CD8-positive, alpha-beta memory T cell (primary cell): Measurements from ENCODE around the gene PTPRE. TPM values are rescaled to one million over a fixed set of nuclear protein-coding genes. Genes with fewer than 3 reads are reported as not detected.

Source experiments
- CTCF ChIA-PET: fragments of 350-600 bp; sonication (Branson Sonifier 250); formaldehyde crosslinking; loops from one replicate; lab custom pipeline; 2021; ENCODE audit warnings: antibody characterized with exemption; lab: Charles Lee
- POLR2A ChIA-PET: fragments of 350-600 bp; sonication (Branson Sonifier 250); formaldehyde crosslinking; loops from one replicate; lab custom pipeline; 2021; ENCODE audit warnings: antibody characterized with exemption; lab: Charles Lee
- DNase-seq, 5 donors: peaks; one replicate each; pipeline versions ENCODE4 v3.0.0 to v3.0.0-alpha.2; 2020 to 2022; ENCODE audit warnings: mixed read lengths in 1 of 5
- H3K27ac ChIP-seq: one replicate; pipeline ENCODE4 v1.7.0; 2013; ENCODE audit warnings: low read depth, mild to moderate bottlenecking, low read length, moderate library complexity
- H3K27me3 ChIP-seq: 2 replicates; pipeline ENCODE4 v1.7.0; 2013; ENCODE audit warnings: low read length, mild to moderate bottlenecking; ENCODE audit not compliant: insufficient read depth, poor library complexity, severe bottlenecking
- H3K36me3 ChIP-seq: 2 replicates; pipeline ENCODE4 v1.7.0; 2013; ENCODE audit warnings: mild to moderate bottlenecking, low read length, moderate library complexity; ENCODE audit not compliant: insufficient read depth
- H3K4me1 ChIP-seq: 2 replicates; pipeline ENCODE4 v1.7.0; 2013; ENCODE audit warnings: mild to moderate bottlenecking, low read length, moderate library complexity; ENCODE audit not compliant: insufficient read depth
- H3K4me3 ChIP-seq: 2 replicates; pipeline ENCODE4 v1.7.0; 2013; ENCODE audit warnings: mild to moderate bottlenecking, low read length
- H3K9me3 ChIP-seq: 2 replicates; pipeline ENCODE4 v1.7.0; 2013; ENCODE audit warnings: mild to moderate bottlenecking, low read length
- H3K27ac Mint-ChIP-seq, 8 donors: one replicate each; pipeline ENCODE4 v1.8.0; 2020 to 2021; ENCODE audit warnings: mixed read lengths in 8 of 8, mild to moderate bottlenecking in 6 of 8, inconsistent platforms in 3 of 8, moderate library complexity in 3 of 8
- H3K27me3 Mint-ChIP-seq, 2 donors: one replicate each; pipeline ENCODE4 v1.8.0; 2020 to 2021; ENCODE audit warnings: mixed read lengths in 2 of 2, mild to moderate bottlenecking in 1 of 2, moderate library complexity in 1 of 2
- H3K36me3 Mint-ChIP-seq, 3 donors: one replicate each; pipeline ENCODE4 v1.8.0; 2020 to 2021; ENCODE audit warnings: mixed read lengths in 3 of 3, inconsistent platforms in 1 of 3, mild to moderate bottlenecking in 1 of 3
- H3K4me1 Mint-ChIP-seq, 3 donors: one replicate each; pipeline ENCODE4 v1.8.0; 2020 to 2021; ENCODE audit warnings: mixed read lengths in 3 of 3, inconsistent platforms in 1 of 3, mild to moderate bottlenecking in 1 of 3
- H3K4me3 Mint-ChIP-seq, 7 donors: one replicate each; pipeline ENCODE4 v1.8.0; 2020 to 2021; ENCODE audit warnings: mixed read lengths in 7 of 7, mild to moderate bottlenecking in 6 of 7, moderate library complexity in 4 of 7, inconsistent platforms in 2 of 7
- H3K9me3 Mint-ChIP-seq, 5 donors: one replicate each; pipeline ENCODE4 v1.8.0; 2020 to 2022; ENCODE audit warnings: mixed read lengths in 5 of 5, mild to moderate bottlenecking in 3 of 5, moderate library complexity in 2 of 5, inconsistent platforms in 1 of 5
- polyA plus RNA-seq: library from polyadenylated mRNA; unstranded; fragments of 300-500 nt; fragmentation: Illumina TruSeq; gene quantifications from one replicate; pipeline ENCODE4 v1.2.3, GENCODE V29; 2021
- total RNA-seq, 2 experiments: library from RNA; stranded (reverse); gene quantifications; one replicate each; pipeline ENCODE4 v1.2.3, GENCODE V29; 2021

PTPRE gene
- total and polyA plus RNA-seq, 3 experiments from 2014 or later = 25.2 to 29.5 (median 26.0) TPM

DNA sequence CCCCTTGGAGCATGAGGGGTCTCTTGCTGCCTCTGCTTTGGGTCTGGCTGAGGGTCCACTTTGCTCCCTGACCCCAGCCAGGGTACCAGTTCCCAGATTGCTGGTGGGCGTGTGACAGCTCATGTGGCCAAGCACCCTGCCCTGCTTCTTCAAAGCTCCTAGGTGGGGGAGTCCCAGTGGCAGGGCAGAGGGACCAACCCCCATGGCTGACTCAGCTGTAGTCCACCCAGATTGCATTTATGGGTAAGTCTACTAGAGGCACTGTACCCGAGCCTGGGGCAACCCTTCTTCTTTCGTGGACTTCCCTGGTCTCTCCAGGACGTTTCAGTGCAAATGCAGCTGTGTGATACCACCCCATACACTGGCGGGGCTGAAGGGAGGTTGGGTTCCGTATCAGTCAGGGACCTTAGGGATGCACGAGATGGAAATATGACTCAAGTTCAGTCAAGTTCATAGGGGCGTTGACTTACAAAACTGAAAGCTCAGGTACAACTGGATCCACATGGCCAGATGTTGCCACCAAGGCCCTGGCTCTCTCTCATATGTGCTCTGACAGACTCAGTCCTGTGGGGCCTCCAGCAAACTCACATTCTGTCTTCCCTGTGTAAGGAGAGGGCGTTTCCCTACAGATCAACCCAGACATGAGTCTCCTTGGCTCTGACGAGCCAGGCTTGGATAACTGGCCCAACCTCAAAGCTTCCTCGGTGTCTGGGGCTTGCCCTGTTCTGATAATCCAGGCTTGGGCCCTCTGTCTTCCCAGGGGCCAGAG lies 13.6 kb downstream of the PTPRE start:
- CTCF ChIA-PET = no interaction called here
- no peaks in the 10 kb centered on the region for H3K36me3 ChIP-seq

DNA sequence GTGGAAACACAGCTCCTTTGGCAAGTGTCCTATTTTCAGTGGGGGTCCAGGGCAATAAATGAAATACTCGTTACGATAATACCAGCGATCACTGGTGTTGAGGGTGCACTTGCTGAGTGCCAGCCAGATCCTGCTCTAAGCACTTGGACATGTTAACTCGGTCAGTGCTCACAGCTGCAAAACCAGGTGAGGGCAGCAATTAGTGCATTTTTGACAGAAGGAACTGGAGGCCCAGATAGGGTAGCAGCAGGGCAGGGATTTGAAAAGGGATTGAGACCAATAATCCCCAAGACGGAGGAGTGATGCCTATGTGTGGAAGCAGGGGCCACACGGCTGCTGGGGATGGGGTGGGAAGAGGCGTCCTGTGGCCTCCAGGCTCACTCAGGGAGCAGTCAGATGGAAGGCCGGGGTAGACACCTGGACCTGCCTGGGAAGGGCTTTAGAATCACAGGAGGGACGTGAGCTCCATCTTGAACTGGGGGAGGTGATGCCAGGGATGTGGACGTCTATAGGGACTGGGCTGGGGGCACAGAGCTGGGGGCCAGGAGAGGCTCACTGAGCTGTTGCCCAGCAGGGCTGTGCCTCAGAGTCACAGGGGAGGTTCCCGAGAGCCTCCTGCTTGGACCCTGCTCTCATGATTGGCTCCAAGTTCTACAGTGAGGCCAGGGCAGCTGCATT lies 14.3 kb downstream of the PTPRE start:
- Histone ChIP-seq H3K27me3 (no peaks in the 10 kb centered on the region), H3K4me1 (no peaks in the 10 kb centered on the region), H3K9me3 (no peaks in the 10 kb centered on the region), H3K36me3 (no peaks in the 10 kb centered on the region), H3K27ac (no peak overlapping the region), H3K4me3 (no peak overlapping the region)
- ChIA-PET CTCF (no interaction called here), POLR2A (no interaction called here)
- H3K9me3 Mint-ChIP-seq = no peaks in the 10 kb centered on the region
- no peak for DNase-seq
- H3K36me3 Mint-ChIP-seq = no peaks in the 10 kb centered on the region
- peaks cover 2 to 3% of the 10 kb centered on the region in 2 donors for H3K27me3 Mint-ChIP-seq
- no peak overlapping the region for H3K4me3 Mint-ChIP-seq
- peaks cover 3 to 9% (median 5%) of the 10 kb centered on the region in 3 donors for H3K4me1 Mint-ChIP-seq
- H3K27ac Mint-ChIP-seq = no peak overlapping the region

More for the DNA sequence above, 13.6 kb downstream of the PTPRE start:
- POLR2A ChIA-PET = no interaction called here
- Mint-ChIP-seq H3K27ac (no peak overlapping the region), H3K27me3 (peaks cover 2 to 3% of the 10 kb centered on the region in 2 donors), H3K4me3 (no peak overlapping the region), H3K9me3 (no peaks in the 10 kb centered on the region), H3K4me1 (peaks cover 3 to 9% (median 5%) of the 10 kb centered on the region in 3 donors), H3K36me3 (no peaks in the 10 kb centered on the region)
- Histone ChIP-seq H3K4me1 (no peaks in the 10 kb centered on the region), H3K9me3 (no peaks in the 10 kb centered on the region), H3K27me3 (no peaks in the 10 kb centered on the region), H3K4me3 (no peak overlapping the region), H3K27ac (no peak overlapping the region)
- DNase-seq = no peak

DNA sequence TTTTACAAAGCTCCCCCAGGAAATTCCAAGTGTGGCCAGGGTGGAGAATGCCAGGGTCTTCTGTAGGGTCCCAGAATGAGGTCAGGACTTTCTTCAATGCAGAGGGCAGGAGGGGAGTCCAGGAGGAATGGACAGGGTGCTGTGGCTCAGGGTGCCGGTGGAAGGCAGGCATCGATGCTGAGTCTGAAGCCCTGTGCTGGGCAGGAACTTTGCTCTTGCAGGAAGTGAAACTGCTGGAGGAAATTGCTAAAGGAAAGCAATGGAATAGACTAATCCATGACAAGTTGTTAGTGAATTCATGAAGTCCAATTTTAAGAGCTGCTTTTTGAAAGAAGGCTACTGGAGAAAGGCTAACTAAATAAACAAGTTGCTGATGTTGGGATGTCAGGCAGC lies 14.8 kb downstream of the PTPRE start:
- DNase-seq = no peak
- Histone ChIP-seq H3K4me3 (no peak overlapping the region), H3K36me3 (no peaks in the 10 kb centered on the region), H3K9me3 (no peaks in the 10 kb centered on the region), H3K4me1 (no peaks in the 10 kb centered on the region), H3K27me3 (no peaks in the 10 kb centered on the region), H3K27ac (no peak overlapping the region)
- H3K27ac Mint-ChIP-seq = peak overlapping the region in 1 of 8 donors; percentile 68
- H3K9me3 Mint-ChIP-seq = no peaks in the 10 kb centered on the region
- peaks cover 3 to 9% (median 5%) of the 10 kb centered on the region in 3 donors for H3K4me1 Mint-ChIP-seq
- ChIA-PET CTCF (no interaction called here), POLR2A (no interaction called here)
- no peaks in the 10 kb centered on the region for H3K36me3 Mint-ChIP-seq
- H3K27me3 Mint-ChIP-seq = peaks cover 2 to 3% of the 10 kb centered on the region in 2 donors
- no peak overlapping the region for H3K4me3 Mint-ChIP-seq

DNA sequence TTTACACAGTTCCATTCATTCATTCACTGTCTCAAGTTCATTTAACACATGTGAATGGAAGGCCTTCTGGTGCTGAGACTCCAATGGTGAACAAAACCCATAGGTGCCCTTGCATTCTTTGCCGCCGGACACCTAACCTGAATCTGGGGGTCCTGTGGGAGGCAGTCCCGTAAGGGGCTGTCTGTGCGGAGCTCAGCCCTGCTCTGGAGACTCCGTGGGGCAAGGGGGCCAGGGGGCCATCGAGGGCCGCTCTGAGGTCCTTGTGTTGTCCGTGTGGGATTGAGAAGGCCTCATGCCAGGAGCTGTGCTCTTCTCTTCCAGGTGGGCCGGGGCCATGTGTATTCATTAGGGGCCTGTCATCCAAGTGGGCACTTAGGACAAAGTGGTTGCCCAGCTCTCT lies 15.3 kb downstream of the PTPRE start:
- Mint-ChIP-seq H3K27ac (no peak overlapping the region), H3K36me3 (no peaks in the 10 kb centered on the region), H3K4me1 (peaks cover 3 to 9% (median 5%) of the 10 kb centered on the region in 3 donors), H3K9me3 (no peaks in the 10 kb centered on the region), H3K4me3 (no peak overlapping the region), H3K27me3 (peaks cover 2 to 3% of the 10 kb centered on the region in 2 donors)
- Histone ChIP-seq H3K36me3 (no peaks in the 10 kb centered on the region), H3K27me3 (no peaks in the 10 kb centered on the region), H3K4me1 (no peaks in the 10 kb centered on the region), H3K4me3 (no peak overlapping the region), H3K9me3 (no peaks in the 10 kb centered on the region), H3K27ac (no peak overlapping the region)
- ChIA-PET POLR2A (no interaction called here), CTCF (no interaction called here)
- no peak for DNase-seq

DNA sequence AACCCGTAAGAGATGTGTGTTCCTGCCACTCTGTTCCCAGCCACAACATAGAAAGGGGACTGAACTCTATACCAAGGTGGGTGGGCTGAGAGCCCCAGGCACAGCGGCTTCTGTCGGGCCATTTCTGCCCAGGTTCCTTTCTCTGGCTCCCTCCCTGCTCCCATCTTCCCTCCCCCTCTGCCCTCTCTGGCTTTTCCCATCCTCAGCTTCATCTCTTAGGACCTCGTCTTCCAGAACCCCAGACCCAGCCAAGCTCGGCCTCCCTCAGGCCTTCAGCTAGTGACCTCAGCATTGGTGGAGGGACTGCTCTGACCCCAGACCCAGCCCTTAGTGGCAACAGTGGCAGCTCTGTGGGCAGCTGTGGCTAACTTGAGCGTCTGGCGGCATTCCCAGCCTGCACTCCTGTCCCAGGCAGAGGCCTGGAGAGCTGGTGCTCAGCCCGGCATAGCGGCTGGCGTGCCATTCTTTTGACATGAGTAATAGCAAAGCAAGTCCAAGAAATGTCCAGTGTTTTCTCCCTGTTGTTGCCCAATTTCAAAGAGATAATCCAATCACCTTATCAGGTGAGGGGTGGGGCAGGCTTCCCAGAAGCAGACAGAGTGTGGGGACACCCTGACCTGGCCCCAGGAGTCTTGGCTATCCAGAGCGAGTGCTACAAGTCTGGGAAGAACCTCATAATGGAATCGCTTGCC lies 15.9 kb downstream of the PTPRE start:
- no peaks in the 10 kb centered on the region for H3K4me1 ChIP-seq
- no peak for DNase-seq
- Mint-ChIP-seq H3K4me3 (no peak overlapping the region), H3K27me3 (peaks cover 2 to 3% of the 10 kb centered on the region in 2 donors), H3K36me3 (no peaks in the 10 kb centered on the region), H3K27ac (no peak overlapping the region), H3K9me3 (no peaks in the 10 kb centered on the region), H3K4me1 (peaks cover 3 to 9% (median 5%) of the 10 kb centered on the region in 3 donors)
- ChIA-PET CTCF (no interaction called here), POLR2A (no interaction called here)
- H3K27ac ChIP-seq = no peak overlapping the region
- H3K36me3 ChIP-seq = no peaks in the 10 kb centered on the region
- no peaks in the 10 kb centered on the region for H3K27me3 ChIP-seq
- H3K9me3 ChIP-seq = no peaks in the 10 kb centered on the region
- no peak overlapping the region for H3K4me3 ChIP-seq

DNA sequence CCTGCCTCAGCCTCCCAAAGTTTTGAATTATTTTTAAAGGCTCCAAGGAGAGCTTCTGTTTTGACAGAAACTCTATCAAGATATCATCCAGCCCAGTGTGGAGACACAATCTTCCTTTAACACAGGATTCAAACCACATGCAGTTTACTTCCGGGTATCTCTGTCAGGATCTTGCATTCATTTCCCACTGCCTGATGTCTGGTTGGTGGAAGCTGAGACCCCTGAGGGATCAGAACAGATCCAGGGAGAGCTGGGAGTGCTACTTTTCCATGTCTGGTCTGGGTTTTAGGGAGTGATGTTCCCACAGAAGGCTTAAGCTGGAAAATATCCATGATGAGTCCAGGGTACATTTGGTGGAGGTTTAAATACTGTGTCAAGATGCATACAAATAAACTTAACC lies 16.7 kb downstream of the PTPRE start:
- H3K4me1 ChIP-seq = no peaks in the 10 kb centered on the region
- H3K9me3 ChIP-seq = no peaks in the 10 kb centered on the region
- no peaks in the 10 kb centered on the region for H3K36me3 ChIP-seq
- no peak overlapping the region for H3K4me3 ChIP-seq
- H3K27ac ChIP-seq = no peak overlapping the region
- POLR2A ChIA-PET = no interaction called here
- no peaks in the 10 kb centered on the region for H3K27me3 ChIP-seq
- DNase-seq = no peak
- Mint-ChIP-seq H3K27ac (no peak overlapping the region), H3K27me3 (peaks cover 2 to 3% of the 10 kb centered on the region in 2 donors), H3K4me3 (no peak overlapping the region), H3K9me3 (no peaks in the 10 kb centered on the region), H3K36me3 (no peaks in the 10 kb centered on the region), H3K4me1 (peaks cover 3 to 9% (median 5%) of the 10 kb centered on the region in 3 donors)
- CTCF ChIA-PET = no interaction called here

DNA sequence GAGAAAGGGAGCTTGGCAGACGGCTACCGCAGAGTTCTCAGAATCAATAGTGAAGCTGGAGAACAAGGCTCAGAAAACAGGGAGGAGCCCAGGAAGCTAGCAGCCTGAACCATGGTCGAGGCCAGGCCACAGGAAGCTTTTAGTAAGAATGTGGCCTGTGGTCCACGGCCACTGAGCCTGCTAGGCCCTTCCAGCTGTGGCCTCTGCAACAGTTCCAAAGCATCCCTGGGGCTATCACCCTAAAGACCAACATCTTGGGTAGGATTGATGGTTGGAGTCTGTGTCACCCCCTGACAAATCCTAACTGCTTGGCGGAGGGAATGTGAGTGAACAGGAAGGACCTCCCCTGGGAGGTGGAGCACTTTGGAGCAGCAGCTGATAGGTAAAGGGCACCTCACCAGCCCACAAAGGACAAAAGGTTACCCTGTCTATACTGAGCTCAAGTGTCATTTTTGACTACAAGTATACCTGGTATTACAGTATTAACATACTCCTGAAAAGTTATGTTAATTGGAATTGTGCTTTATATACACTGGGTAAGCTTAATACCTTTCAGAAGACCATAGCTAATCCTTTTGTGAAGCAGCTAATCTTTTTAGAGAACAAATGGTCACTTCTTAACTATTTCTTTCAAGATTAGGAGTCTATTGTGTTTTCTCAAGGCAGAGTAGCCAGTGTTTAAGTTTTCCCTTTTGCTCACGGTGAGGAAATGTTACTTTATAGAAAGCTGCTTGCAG lies 18.7 kb downstream of the PTPRE start:
- ChIA-PET POLR2A (no interaction called here), CTCF (interaction anchor here (1.1 kb wide), 1 partner anchor 12 kb away, joined by 3 read pairs; no protein-coding TSS in a partner anchor)
- Mint-ChIP-seq H3K4me3 (no peak overlapping the region), H3K27ac (no peak overlapping the region), H3K9me3 (no peaks in the 10 kb centered on the region), H3K27me3 (peaks cover 0 to 3% of the 10 kb centered on the region in 2 donors), H3K36me3 (no peaks in the 10 kb centered on the region), H3K4me1 (no peaks in the 10 kb centered on the region)
- H3K27me3 ChIP-seq = no peaks in the 10 kb centered on the region
- H3K9me3 ChIP-seq = no peaks in the 10 kb centered on the region
- no peaks in the 10 kb centered on the region for H3K36me3 ChIP-seq
- H3K4me3 ChIP-seq = no peak overlapping the region
- H3K4me1 ChIP-seq = no peaks in the 10 kb centered on the region
- no peak for DNase-seq
- no peak overlapping the region for H3K27ac ChIP-seq
